GM23338 (cell line): ENCODE measurements around the gene UHMK1.

Experiments
- CREB1 ChIP-seq: fragments of 250-450 bp; sonication (Bioruptor Pico); IDR thresholded peaks from 2 replicates; pipeline ENCODE4 v1.5.0; 2020; ENCODE audit warnings: low read depth, mild to moderate bottlenecking, moderate library complexity
- CTCF ChIP-seq, 2 experiments: fragments of 200-600 bp in 1 of 2; sonication (generic) in 1 of 2; conservative IDR thresholded peaks; 2 replicates each; pipeline versions ENCODE4 v1.5.1 to v1.6.1; 2016 to 2017; ENCODE audit warnings: antibody characterized with exemption in 2 of 2, low read depth in 2 of 2, mild to moderate bottlenecking in 2 of 2, moderate library complexity in 1 of 2
- EZH2 ChIP-seq: fragments of 200-600 bp; sonication (generic); IDR thresholded peaks from one replicate; pipeline ENCODE4 v1.8.0; 2017; ENCODE audit warnings: antibody characterized with exemption, mild to moderate bottlenecking, low read depth; ENCODE audit not compliant: unreplicated experiment
- EZH2phosphoT487 ChIP-seq: fragments of 200-600 bp; sonication (generic); IDR thresholded peaks from one replicate; pipeline ENCODE4 v1.8.1; 2018; ENCODE audit warnings: antibody characterized with exemption; ENCODE audit not compliant: unreplicated experiment
- JUNB ChIP-seq: IDR thresholded peaks from one replicate; pipeline ENCODE4 v1.6.1; 2016; ENCODE audit warnings: antibody characterized with exemption; ENCODE audit not compliant: unreplicated experiment

GRCh38 chr1:162573136-162573535 is 75.5 kb downstream of the UHMK1 start:
- no peak for TF ChIP-seq CTCF (conservative IDR thresholded peaks at IDR 0.05; ENCODE audit: low read depth in 2 of 2)
- TF ChIP-seq EZH2phosphoT487 = no peak
- TF ChIP-seq JUNB = no peak
- TF ChIP-seq EZH2 = no peak
- TF ChIP-seq CREB1 (CRISPR knock-in tag) = no peak
